OCI-LY7 (cell line): ENCODE measurements around the gene WDR44. TPM values are rescaled to one million over a fixed set of nuclear protein-coding genes. Genes with fewer than 3 reads are reported as not detected.
A peak's percentile ranks its signal among the peaks of the same experiment; 100 is the strongest.

Source experiments
- BruUV-seq: library from RNA; stranded (reverse); fragments of 400-500 nt; replicated peaks from 2 replicates; lab custom pipeline; 2021; lab: Mats Ljungman, UMichigan
- CTCF ChIA-PET: fragments of 300-600 bp; sonication (Branson Sonifier 250); formaldehyde crosslinking; loops from one replicate; lab custom pipeline; 2022; ENCODE audit warnings: antibody characterized with exemption; ENCODE audit not compliant: unreplicated experiment; lab: Charles Lee
- POLR2A ChIA-PET: fragments of 300-600 bp; sonication (Branson Sonifier 250); formaldehyde crosslinking; loops from one replicate; lab custom pipeline; 2022; ENCODE audit warnings: antibody characterized with exemption; lab: Charles Lee
- DNase-seq: peaks from one replicate; pipeline ENCODE4 v3.0.0-alpha.2; 2015; ENCODE audit warnings: low spot score
- H2AFZ ChIP-seq: fragments of 200-600 bp; sonication (generic), shearing (Covaris generic); 2 replicates; pipeline ENCODE4 v1.6.1; 2014; ENCODE audit warnings: mild to moderate bottlenecking, antibody characterized with exemption, low read length, moderate library complexity
- H3K27ac ChIP-seq: fragments of 200-600 bp; sonication (generic); 2 replicates; pipeline ENCODE4 v1.5.1; 2014; ENCODE audit warnings: mixed run types, low read depth, mild to moderate bottlenecking, moderate library complexity, low read length, inconsistent platforms; ENCODE audit not compliant: poor library complexity, severe bottlenecking
- H3K36me3 ChIP-seq: fragments of 200-600 bp; sonication (generic); 2 replicates; pipeline ENCODE4 v1.6.1; 2014; ENCODE audit warnings: mild to moderate bottlenecking, antibody characterized with exemption, low read length, moderate library complexity, mixed read lengths; ENCODE audit not compliant: insufficient read depth
- H3K4me1 ChIP-seq: fragments of 200-600 bp; sonication (generic); 2 replicates; pipeline ENCODE4 v1.5.1; 2014; ENCODE audit warnings: mild to moderate bottlenecking, low read length; ENCODE audit not compliant: insufficient read depth, poor library complexity, severe bottlenecking
- H3K4me2 ChIP-seq: fragments of 200-600 bp; sonication (generic); 2 replicates; pipeline ENCODE4 v1.6.1; 2014; ENCODE audit warnings: mild to moderate bottlenecking, low read length
- H3K4me3 ChIP-seq: fragments of 200-600 bp; sonication (generic); 2 replicates; pipeline ENCODE4 v1.5.1; 2014; ENCODE audit warnings: mild to moderate bottlenecking, low read depth, low read length; ENCODE audit not compliant: poor library complexity, severe bottlenecking
- H3K79me2 ChIP-seq: fragments of 200-600 bp; sonication (generic); 2 replicates; pipeline ENCODE4 v1.6.1; 2016; ENCODE audit warnings: low read depth, mild to moderate bottlenecking, low read length, moderate library complexity, mixed read lengths; ENCODE audit not compliant: insufficient read depth
- H3K9me2 ChIP-seq: fragments of 200-600 bp; sonication (generic); 2 replicates; pipeline ENCODE4 v1.6.1; 2016; ENCODE audit warnings: mild to moderate bottlenecking, low read length, mixed read lengths; ENCODE audit not compliant: insufficient read depth
- H3K9me3 ChIP-seq: fragments of 200-600 bp; sonication (generic); 2 replicates; pipeline ENCODE4 v1.6.1; 2014; ENCODE audit warnings: mild to moderate bottlenecking, mixed run types, low read length, mixed read lengths
- H4K20me1 ChIP-seq: fragments of 200-600 bp; sonication (generic); 2 replicates; pipeline ENCODE4 v1.6.1; 2014; ENCODE audit warnings: mild to moderate bottlenecking, antibody characterized with exemption, low read length, moderate library complexity, mixed read lengths; ENCODE audit not compliant: insufficient read depth
- CTCF ChIP-seq: fragments of 200-600 bp; sonication (generic); conservative IDR thresholded peaks from 2 replicates; pipeline ENCODE4 v1.5.1; 2014; ENCODE audit warnings: mild to moderate bottlenecking, antibody characterized with exemption, low read length, moderate library complexity, mixed read lengths
- EZH2phosphoT487 ChIP-seq: fragments of 200-600 bp; sonication (generic); IDR thresholded peaks from 2 replicates; pipeline ENCODE4 v1.6.1; 2018; ENCODE audit warnings: low read depth, borderline replicate concordance, mild to moderate bottlenecking, mixed run types, antibody characterized with exemption, low read length, moderate library complexity, mixed read lengths
- intact Hi-C: fragments of 100-400 bp; cut with micrococcal nuclease; formaldehyde crosslinking; loops from one replicate; pipeline ENCODE4 v1.10.0; 2022; ENCODE audit not compliant: unreplicated experiment
- total RNA-seq, 2 experiments: library from RNA; depleted of rRNA in 1 of 2; stranded (reverse); fragments of >200 nt in 1 of 2; shearing (Covaris generic) in 1 of 2; gene quantifications; 2 replicates each; pipeline ENCODE4 v1.2.3, GENCODE V29; 2014 to 2022

The WDR44 gene
- total RNA-seq, 2 experiments from 2014 or later: 9.3 to 9.9 TPM

- DNase-seq: no peak
- peaks cover 9% of the 10 kb centered on the region; the same call in 1 of the 2 replicates for H4K20me1 ChIP-seq
- no peaks in the 10 kb centered on the region for H3K9me2 ChIP-seq
- TF ChIP-seq EZH2phosphoT487: no peak
- no peak for TF ChIP-seq CTCF
- CTCF ChIA-PET: no interaction called here
- H3K27ac ChIP-seq: no peak overlapping the region
- H2AFZ ChIP-seq: no peak overlapping the region; the same call in 1 of the 2 replicates
- POLR2A ChIA-PET: interaction anchor here (0.7 to 1.1 kb wide), 4 partner anchors 9 to 656 kb away, joined by 3 to 4 read pairs (median 4); no protein-coding TSS in a partner anchor
- BruUV-seq: no TSS peak
- H3K4me1 ChIP-seq: peaks cover 31% of the 10 kb centered on the region
- intact Hi-C loops: loop anchor here (2.0 to 10.0 kb wide), 3 partner anchors 135 to 257 kb away; partner anchors contain the start of gene DOCK11
- peak overlapping the region; percentile 97 for H3K4me2 ChIP-seq
- H3K79me2 ChIP-seq: peaks cover 47% of the 10 kb centered on the region
- H3K36me3 ChIP-seq: no peaks in the 10 kb centered on the region
- no peaks in the 10 kb centered on the region for H3K9me3 ChIP-seq
- H3K4me3 ChIP-seq: peak overlapping the region; percentile 93
These were observed 1.8 kb downstream of the WDR44 start for GRCh38 chrX:118347736-118348135.

GRCh38 chrX:118348186-118348810 is 2.4 kb downstream of the WDR44 start:
- ChIA-PET CTCF (no interaction called here), POLR2A (interaction anchor here (0.7 to 1.1 kb wide), 5 partner anchors 8 to 655 kb away, joined by 3 to 4 read pairs (median 3); no protein-coding TSS in a partner anchor)
- no TSS peak for BruUV-seq
- peaks cover 34% of the 10 kb centered on the region for H3K4me1 ChIP-seq
- peaks cover 9% of the 10 kb centered on the region; the same call in 1 of the 2 replicates for H4K20me1 ChIP-seq
- no peak overlapping the region for H3K27ac ChIP-seq
- no peaks in the 10 kb centered on the region for H3K9me2 ChIP-seq
- no peak for TF ChIP-seq EZH2phosphoT487
- no peak for TF ChIP-seq CTCF
- intact Hi-C loops: loop anchor here (5.0 to 10.0 kb wide), 2 partner anchors 136 to 257 kb away; no protein-coding TSS in a partner anchor
- H3K4me2 ChIP-seq: peak overlapping the region; percentile 97
- H3K4me3 ChIP-seq: peak overlapping the region; percentile 93
- no peak for DNase-seq
- H3K36me3 ChIP-seq: no peaks in the 10 kb centered on the region
- H3K9me3 ChIP-seq: no peaks in the 10 kb centered on the region
- peaks cover 47% of the 10 kb centered on the region for H3K79me2 ChIP-seq
- no peak overlapping the region for H2AFZ ChIP-seq

GRCh38 chrX:118349188-118349587 is 3.3 kb downstream of the WDR44 start:
- H3K36me3 ChIP-seq: no peaks in the 10 kb centered on the region
- no peaks in the 10 kb centered on the region for H3K9me2 ChIP-seq
- H3K4me2 ChIP-seq: no peak overlapping the region
- H4K20me1 ChIP-seq: peaks cover 9% of the 10 kb centered on the region; the same call in 1 of the 2 replicates
- H3K79me2 ChIP-seq: peaks cover 49% of the 10 kb centered on the region
- BruUV-seq: no TSS peak
- peaks cover 36% of the 10 kb centered on the region for H3K4me1 ChIP-seq
- intact Hi-C loops: loop anchor here (5.0 to 10.0 kb wide), 2 partner anchors 137 to 256 kb away; no protein-coding TSS in a partner anchor
- H3K27ac ChIP-seq: no peak overlapping the region
- no peak overlapping the region for H3K4me3 ChIP-seq
- ChIA-PET CTCF (no interaction called here), POLR2A (interaction anchor here (0.7 to 0.9 kb wide), 3 partner anchors 12 to 28 kb away, joined by 3 to 4 read pairs (median 3); no protein-coding TSS in a partner anchor)
- DNase-seq: no peak
- no peak overlapping the region for H2AFZ ChIP-seq
- no peaks in the 10 kb centered on the region for H3K9me3 ChIP-seq
- TF ChIP-seq CTCF: no peak
- TF ChIP-seq EZH2phosphoT487: no peak
